GM21619 (cell line): Measurements from ENCODE around the gene TRAFD1.

ENCODE experiments used
- ATAC-seq: cut with Tn5 transposase; IDR thresholded peaks from one replicate; pipeline ENCODE4 v1.9.1; 2021; ENCODE audit not compliant: unreplicated experiment

The TRAFD1 gene

GRCh38 chr12:112198120-112198733 lies 72.9 kb downstream of the TRAFD1 start:
- no peak for ATAC-seq

DNA sequence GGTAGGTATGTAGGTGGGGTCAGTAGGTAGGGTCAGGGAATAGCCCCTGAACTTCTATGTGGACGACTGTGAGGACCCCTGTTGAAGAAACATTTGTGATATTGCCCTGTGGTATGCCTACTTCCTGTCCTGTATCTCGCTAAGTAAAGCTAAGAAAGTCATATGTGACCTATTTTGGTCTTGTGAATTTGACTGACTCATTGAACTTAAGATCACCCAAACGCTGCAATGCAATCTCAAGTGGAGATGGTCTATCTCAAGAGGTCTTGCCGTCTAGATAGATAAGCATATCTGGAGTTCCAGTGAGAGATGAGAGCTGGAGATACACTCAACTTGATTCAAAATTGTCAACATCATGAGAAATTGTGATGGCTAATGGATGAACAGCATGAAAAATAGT lies 73.8 kb downstream of the TRAFD1 start:
- ATAC-seq, result no peak
